HG02840 (cell line): ENCODE data around the gene RASA3.
A peak's percentile ranks its signal among the peaks of the same experiment; 100 is the strongest.
"Not testable (repeated sequence)": the region's sequence is repeated elsewhere in the genome, so short reads cannot be mapped to it uniquely, and the experiment has no call there.

Experiments
- ATAC-seq: cut with Tn5 transposase; IDR thresholded peaks from one replicate; pipeline ENCODE4 v1.9.1; 2021; ENCODE audit warnings: mild to moderate bottlenecking, moderate library complexity, moderate number of reproducible peaks; ENCODE audit not compliant: unreplicated experiment, low FRiP score

RASA3 gene, protein sequence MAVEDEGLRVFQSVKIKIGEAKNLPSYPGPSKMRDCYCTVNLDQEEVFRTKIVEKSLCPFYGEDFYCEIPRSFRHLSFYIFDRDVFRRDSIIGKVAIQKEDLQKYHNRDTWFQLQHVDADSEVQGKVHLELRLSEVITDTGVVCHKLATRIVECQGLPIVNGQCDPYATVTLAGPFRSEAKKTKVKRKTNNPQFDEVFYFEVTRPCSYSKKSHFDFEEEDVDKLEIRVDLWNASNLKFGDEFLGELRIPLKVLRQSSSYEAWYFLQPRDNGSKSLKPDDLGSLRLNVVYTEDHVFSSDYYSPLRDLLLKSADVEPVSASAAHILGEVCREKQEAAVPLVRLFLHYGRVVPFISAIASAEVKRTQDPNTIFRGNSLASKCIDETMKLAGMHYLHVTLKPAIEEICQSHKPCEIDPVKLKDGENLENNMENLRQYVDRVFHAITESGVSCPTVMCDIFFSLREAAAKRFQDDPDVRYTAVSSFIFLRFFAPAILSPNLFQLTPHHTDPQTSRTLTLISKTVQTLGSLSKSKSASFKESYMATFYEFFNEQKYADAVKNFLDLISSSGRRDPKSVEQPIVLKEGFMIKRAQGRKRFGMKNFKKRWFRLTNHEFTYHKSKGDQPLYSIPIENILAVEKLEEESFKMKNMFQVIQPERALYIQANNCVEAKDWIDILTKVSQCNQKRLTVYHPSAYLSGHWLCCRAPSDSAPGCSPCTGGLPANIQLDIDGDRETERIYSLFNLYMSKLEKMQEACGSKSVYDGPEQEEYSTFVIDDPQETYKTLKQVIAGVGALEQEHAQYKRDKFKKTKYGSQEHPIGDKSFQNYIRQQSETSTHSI

DNA sequence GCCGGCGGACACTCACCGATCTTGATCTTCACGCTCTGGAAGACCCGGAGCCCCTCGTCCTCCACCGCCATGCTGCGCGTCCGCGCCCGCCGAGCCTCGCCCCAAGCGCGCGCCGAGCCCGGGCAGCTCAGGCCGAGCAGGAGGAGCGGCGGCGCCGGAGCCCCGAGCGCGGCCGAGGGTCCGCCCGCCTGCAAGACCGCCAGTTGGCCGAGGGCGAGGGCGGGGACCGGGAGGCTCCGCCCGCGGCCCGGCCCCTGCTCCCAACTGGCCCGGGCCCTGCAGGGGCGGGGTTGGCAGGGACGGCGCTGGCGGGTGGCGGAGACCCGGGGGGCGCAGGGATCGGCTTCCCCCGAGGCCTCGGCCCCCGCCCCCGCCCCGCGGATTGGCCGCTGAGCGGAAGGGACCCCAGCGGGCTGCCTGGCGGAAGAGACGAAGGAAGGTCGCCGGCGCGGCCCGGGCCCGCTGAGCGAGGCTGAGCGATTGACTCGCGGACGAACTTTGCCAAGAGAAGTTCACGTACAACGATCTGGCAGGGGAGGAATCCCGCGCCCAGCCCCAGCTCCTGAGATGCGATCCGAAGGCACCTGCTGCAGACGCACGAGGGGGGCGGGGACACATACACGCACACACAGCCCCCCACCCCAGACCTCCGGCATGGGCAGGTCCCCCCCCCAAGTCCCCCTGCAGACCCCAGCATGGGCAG is at the start of gene RASA3:
Gene RASA3 (minus strand): TSS at position 205 of the 703 bp plus-strand sequence. CDS start 134 bp downstream, at position 71.
- ATAC-seq, result peak; percentile 55

DNA sequence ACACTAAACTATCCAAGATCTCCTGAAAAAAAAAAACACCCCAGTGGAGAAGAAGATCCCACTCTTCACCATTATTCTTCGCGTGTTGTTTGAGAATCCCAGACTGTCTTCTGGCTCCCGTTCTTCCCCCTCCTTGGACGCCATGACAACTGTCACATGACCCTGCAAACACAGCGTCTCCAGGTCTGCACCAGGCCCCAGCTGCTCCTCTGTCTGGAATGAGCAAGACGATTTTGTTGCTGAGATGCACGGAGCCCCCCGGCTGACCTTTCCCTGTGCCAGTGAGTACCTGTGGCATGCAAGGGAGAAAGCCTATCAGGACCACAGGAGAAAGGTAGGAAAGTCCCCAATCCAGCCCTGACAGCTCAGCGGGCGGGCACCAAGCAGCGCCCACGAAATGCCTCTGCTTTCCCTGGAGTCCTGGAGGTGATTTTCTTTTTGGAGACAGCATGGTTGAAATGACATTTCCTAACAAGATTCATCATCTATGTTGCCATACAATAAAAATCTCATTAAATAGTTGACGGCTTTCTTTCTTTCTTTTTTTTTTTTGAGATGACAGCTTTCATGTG is 46.8 kb upstream of the RASA3 start, which contains the start of gene CFAP97D2:
Gene CFAP97D2 (plus strand): TSS at position 171 of the 572 bp plus-strand sequence. CDS start 74 bp downstream, at position 245.
- no peak for ATAC-seq

DNA sequence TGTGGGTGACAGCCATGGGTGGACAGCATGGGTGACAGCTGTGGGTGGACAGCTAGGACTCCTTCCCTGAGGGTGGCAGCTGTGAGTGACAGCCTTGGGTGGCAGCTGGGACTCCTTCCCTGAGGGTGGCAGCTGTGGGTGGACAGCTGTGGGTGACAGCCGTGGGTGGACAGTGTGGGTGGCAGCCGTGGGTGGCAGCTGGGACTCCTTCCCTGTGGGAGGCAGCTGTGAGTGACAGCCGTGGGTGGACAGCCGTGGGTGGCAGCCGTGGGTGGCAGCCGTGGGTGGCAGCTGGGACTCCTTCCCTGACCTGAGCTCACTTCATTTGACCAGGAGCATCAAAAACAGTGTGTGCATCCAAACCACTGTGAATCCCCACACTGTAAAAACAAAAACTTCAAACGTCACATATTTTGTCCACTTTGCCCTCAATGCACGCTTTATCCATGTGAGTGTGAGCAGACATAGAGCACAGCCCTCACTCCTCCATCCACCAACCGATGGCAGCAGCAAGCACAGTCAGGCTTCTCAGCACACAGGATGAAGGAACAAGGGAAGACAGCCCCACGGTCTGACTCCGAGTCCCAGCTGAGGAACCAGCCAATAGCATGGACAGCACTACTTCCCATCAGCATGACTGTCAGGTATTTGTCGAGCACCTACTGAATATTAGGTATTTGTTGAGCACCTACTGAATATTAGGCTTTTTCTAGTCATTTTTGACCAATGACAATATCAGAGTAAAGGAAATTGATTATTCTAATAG is 45.0 kb upstream of the RASA3 start:
- no peak for ATAC-seq

DNA sequence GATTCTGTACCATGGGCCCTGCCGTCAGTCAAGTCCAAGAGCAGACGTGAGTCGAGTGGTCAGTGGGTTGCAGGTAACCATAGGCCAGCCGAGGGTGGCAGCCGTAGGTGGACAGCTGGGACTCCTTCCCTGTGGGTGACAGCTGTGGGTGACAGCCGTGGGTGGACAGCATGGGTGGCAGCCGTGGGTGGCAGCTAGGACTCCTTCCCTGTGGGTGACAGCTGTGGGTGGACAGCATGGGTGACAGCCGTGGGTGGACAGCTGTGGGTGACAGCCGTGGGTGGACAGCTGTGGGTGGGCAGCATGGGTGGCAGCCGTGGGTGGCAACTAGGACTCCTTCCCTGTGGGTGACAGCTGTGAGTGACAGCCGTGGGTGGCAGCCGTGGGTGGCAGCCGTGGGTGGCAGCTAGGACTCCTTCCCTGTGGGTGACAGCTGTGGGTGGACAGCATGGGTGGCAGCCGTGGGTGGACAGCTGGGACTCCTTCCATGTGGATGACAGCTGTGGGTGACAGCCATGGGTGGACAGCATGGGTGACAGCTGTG is 44.0 kb upstream of the RASA3 start:
- ATAC-seq, result not testable (repeated sequence)

DNA sequence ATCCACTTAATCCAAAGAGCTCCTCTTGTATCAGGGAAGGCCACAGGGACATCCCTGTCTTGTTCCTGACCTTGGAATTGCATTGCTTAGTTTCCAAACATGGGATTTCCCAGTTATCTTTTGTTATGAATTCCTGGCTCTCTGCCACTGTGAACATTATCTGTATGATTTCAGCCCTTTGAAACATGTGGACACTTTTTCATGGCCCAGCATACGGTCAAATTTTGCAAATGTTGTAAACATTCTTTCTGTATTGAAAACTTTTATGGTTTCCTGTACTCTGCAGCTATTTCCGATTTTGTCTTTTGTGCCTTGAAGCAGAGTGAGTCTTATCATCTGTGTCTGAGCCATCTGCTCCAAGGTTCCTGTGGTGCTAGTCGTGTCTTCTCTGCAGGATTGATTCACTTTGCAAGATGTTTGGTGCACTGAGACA is 42.1 kb upstream of the RASA3 start:
- ATAC-seq, result no peak

DNA sequence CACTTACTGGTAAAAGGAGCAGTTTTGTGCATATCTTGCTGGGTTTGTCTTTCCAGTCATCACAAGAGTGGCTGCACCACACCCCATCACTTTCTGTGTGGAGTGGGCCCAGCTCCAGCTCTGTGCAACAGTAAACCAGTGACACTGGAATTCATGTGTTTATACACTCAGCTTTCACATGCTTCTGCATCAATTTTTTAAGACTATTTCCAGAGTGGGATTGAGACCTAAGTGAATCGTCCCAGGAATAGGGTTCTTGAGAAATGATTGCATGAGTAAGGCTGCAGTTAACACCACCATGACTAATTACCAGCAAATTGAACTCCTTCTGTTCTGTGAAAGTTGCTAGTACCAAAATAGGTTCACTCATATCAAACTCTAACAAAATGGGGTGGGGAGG is 41.3 kb upstream of the RASA3 start:
- ATAC-seq, result no peak

DNA sequence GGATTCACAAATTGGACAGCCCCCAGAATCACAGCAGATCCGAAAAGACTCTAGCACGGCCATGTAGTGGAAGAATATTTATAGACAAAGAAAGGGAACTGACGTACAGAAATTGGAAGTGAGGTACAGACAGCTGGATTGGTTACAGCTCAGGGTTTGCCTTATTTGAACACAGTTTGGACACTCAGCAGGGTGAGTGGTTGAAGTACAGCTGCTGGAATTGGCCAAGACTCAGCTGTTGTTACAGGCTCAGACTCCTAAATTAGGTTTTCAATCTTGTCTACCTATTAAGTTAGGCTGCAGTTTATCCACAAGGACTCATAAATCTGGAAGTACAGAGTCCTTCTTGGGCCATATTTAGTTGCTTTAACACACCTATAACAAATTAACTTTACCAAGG is 40.8 kb upstream of the RASA3 start:
- no peak for ATAC-seq

DNA sequence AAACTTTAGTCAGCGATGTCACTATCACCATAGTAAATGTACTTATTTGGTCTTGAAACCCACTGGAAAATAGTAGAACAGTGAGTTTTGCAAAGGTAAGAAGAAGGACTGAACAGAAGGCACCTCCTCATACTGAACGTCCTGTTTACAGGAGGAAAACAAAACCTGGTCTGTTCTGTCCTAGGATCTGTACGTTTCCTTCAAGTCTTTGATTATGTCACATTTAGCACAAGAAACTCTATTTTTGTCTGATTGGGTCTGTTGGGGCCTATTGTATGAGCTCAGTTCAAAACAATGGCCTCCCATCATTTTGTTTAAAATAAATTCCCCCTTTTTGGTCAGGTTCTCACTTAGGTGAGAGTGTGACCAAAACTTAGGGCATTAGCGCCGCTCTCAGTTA is 35.5 kb upstream of the RASA3 start:
- ATAC-seq, result no peak

DNA sequence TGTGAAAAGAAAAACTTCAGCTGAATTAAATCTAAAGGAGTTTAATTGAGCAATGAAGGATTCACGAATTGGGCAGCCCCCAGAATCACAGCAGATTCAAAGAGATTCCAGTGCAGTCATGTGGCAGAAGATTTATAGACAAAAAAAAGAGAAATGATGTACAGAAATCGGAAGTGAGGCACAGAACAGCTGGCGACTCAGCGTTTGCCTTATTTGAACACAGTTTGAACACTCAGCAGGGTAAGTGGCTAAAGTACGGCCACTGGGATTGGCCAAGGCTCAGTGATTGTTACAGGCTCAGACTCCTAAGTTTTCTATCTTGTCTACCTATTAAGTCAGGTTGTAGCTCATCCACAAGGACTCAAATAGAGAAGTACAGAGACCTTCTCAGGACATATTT is 35.0 kb upstream of the RASA3 start:
- no peak for ATAC-seq

DNA sequence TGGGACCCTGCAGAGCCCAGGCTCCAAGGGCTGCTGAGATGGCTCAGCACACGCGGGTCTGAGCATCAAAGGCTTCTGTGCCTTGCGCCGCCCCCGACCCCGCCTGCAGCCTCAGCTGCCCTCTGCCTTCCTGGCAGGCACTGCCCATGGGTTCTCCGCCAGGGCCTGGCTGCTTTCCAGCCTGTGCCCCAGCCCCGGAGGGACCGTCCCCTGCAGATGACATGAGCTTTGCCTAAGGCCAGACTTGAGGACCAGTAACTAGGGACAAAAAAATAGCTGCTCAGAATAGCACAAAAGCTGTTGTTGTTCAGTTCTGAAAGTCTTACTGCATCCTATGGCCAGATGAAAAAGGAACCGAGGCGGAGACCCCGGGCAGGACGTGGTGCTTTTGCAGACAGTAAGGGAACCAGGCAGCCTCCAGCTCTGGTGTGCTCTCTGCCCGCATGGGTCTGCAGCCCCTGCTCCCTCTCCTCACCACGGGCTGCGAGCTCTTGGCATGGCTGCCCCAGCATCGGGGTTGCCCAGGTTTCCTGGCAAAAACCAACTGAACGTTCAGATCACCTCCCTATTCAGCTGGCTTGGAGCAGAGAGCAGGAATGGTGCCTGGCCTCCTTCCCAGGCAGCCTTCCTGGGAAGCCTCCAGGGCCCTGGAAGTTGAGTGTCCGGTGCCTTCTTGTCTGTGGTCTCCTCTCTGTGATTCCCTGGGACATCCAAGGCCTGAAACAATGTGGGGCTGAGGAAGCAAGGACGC is 34.1 kb upstream of the RASA3 start:
- ATAC-seq, result no peak

DNA sequence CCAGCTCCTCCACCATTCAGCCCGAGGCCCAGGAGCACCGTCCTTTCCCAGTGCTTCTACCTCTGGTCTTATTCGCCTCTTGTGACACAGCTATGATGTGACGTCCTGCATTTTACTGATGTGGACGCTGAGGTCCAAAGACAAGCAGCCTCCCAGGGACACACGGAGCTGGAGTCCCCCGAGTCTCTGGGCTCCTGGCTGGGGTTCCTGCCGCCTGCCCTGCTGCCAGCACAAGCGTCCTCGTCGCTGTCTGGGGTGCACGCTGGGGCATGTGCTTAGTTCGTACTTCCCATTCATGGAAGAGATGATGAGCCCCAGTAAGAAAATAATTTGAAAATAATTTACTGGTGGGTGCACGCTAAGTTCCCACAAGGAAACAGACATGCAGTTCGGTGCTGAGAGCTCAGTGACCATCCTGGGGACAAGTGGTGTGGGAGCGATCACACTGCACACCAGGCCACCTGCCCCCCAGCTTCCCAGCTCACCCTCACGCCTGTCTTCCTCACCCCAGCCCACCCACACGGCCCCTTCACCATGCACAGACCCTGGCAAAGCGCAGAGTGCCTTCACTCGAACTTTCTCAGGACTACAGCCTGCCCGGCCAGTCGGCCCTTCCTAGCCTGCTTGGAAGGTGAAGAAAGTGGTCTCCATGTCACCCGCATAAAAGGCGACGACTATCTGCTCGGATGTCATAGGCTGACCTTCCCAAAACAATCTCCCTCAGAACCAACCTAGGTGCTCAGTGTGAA is 32.4 kb upstream of the RASA3 start:
- no peak for ATAC-seq

DNA sequence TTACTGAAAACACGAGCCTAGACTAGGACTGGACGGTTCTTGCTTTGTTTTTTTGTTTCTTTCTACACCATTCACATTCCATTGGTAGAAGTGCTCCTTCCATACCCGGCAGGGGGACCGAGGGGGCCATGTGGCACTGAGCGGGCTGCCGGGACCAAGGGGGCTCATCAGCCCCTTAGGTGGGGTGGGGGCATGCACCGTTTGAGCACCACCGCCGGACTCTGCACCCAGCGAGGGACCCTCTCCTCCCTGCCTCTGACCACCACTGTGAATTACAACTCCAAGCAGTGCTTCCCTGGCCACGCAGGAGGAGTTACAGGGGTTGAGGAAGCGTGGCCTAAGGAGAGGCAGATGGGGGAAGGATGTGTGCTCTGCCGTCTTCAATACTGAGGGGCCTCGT is 31.6 kb upstream of the RASA3 start:
- no peak for ATAC-seq

DNA sequence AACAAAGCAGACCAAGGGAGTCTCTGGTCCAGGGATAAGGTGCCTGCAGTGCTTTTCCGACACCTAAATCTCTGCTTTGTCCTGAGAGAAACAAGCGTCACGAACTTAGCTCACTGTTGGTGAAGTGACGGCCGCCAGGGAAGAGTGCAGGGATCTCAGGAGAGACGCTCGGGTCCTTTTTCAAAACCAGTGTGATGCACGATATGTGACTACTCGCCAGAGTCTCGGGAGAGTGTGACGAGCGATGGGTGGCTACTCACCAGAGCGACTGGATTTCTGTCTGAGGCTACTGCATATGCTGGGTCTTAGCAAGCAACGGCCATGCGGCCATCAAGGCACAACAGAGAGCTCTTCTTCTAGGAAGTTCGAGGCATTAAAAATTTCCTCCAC is 30.1 kb upstream of the RASA3 start:
- ATAC-seq, result no peak

DNA sequence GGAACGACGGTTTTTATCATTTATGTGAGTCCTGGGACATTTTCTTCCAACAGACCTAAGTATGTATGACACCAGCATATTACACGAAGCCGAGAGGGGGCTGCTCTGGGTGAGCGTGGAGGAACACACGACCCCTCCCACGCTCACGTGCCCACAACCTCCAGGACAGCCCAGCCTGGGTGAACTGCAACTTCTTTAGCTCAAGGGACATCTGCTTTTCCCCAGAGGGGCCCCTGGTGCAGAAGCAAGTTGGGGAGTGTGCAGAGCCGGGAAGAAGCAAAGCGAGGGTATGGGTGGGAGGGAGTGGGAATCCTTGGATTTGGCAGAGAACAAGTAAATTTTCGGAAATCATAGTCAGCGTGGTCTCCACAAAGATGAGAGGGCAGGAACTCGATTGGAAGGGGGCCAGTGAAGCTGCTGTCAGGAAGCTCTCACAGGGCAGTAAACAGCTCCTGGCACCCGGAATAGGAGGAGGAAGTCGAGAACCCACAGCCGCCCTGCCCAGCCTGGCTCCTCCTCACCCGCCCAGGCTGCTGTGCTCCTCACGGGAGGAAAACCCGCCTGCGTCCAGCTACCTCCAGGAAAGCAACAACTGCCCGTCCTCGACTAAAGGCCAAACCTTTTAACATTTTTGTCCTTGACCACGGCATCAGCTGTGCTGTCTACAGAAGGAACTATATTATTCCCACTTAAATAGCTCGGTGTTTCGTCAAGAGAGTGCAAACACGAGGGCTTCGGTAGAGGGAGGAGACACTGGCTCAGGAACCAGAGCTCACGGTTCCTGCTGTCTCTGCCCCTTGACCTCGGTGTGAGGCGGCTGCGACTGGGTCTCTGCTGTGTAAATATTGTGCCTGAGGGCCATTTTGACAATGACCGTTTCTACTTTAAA is 29.5 kb upstream of the RASA3 start:
- ATAC-seq, result no peak

DNA sequence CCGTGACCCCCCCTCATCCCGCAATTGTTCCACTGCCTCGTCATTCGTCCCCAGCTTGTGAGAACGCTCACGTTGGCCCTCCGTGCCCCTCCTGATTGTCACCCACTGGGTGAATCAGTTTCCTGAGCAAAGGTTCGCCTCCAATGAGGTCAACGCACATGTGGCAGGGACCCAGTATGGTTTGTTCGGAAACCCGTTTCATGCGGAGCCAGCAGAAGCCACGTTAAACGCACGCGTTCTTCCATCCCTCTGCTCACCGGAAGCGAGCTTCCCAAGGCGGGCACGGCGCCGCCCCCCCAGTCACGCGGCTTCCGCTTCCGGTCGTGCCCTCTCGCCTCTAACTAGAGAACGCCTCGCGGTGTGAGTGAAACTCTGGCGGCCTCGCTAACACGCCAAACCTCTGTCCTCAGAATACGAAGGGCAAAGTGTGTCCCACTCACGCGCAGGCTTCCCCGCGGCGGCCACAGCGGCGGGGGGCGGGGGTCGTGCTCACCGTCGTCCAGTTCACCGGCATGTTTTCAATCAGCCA is 28.7 kb upstream of the RASA3 start:
- ATAC-seq, result no peak

DNA sequence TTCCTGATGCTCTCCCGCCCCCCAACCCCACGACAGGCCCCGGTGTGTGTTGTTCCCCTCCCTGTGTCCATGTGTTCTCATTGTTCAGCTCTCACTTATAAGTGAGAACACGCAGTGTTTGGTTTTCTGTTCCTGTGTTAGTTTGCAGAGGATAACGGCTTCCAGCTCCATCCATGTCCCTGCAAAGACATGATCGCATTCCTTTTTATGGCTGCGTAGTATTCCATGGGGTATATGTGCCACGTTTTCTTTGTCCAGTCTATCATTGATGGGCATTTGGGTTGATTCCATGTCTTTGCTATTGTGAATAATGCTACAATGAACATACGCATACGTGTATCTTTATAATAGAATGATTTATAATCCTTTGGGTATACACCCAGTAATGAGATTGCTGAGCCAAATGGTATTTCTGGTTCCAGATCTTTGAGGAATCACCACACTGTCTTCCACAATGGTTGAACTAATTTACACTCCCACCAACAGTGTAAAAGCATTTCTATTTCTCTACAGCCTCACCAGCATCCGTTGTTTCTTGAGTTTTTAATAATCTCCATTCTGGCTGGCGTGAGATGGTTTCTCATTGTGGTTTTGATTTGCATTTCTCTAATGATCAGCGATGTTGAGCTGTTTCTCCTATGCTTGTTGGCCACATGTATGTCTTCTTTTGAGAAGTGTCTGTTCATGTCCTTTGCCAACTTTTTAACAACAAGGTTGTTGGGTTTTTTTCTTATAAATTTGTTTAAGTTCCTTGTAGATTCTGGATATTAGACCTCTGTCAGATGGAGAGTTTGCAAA is 26.6 kb upstream of the RASA3 start:
- not testable (repeated sequence) for ATAC-seq
